Liver (tissue), 9 donors: ENCODE measurements around the gene MIA3. TPM values are rescaled to one million over a fixed set of nuclear protein-coding genes. Genes with fewer than 3 reads are reported as not detected.
"Not testable (repeated sequence)": the region's sequence is repeated elsewhere in the genome, so short reads cannot be mapped to it uniquely, and the experiment has no call there.

Source experiments
- DNase-seq: peaks from one replicate; pipeline ENCODE4 v3.0.0-alpha.2; 2017; ENCODE audit warnings: low spot score
- H3K27ac ChIP-seq, 2 donors: one replicate each; pipeline ENCODE4 v1.7.0; 2013; ENCODE audit warnings: inconsistent platforms in 2 of 2, low read length in 2 of 2, control low read depth in 1 of 2, low read depth in 1 of 2, mild to moderate bottlenecking in 1 of 2
- H3K27me3 ChIP-seq, 4 donors: one replicate each; pipeline versions ENCODE4 v1.6.1 to v1.7.0; 2013; ENCODE audit warnings: low read length in 3 of 4, inconsistent platforms in 1 of 4, mild to moderate bottlenecking in 1 of 4, moderate library complexity in 1 of 4; ENCODE audit not compliant: control insufficient read depth in 4 of 4, insufficient read depth in 4 of 4
- H3K36me3 ChIP-seq, 4 donors: one replicate each; pipeline versions ENCODE4 v1.6.1 to v1.7.0; 2013; ENCODE audit warnings: low read length in 3 of 4, mild to moderate bottlenecking in 3 of 4, low read depth in 1 of 4, moderate library complexity in 1 of 4; ENCODE audit not compliant: control insufficient read depth in 4 of 4, insufficient read depth in 3 of 4
- H3K4me1 ChIP-seq, 4 donors: one replicate each; pipeline versions ENCODE4 v1.6.1 to v1.7.0; 2013; ENCODE audit warnings: low read length in 3 of 4, mild to moderate bottlenecking in 3 of 4, moderate library complexity in 1 of 4; ENCODE audit not compliant: control insufficient read depth in 4 of 4, insufficient read depth in 4 of 4
- H3K4me3 ChIP-seq, 3 donors: one replicate each; pipeline versions ENCODE4 v1.6.1 to v1.7.0; 2013; ENCODE audit warnings: low read length in 3 of 3, control low read depth in 1 of 3, low read depth in 1 of 3, mild to moderate bottlenecking in 1 of 3
- H3K9ac ChIP-seq, 2 donors: one replicate each; pipeline ENCODE4 v1.7.0; 2013; ENCODE audit warnings: low read length in 2 of 2, mild to moderate bottlenecking in 2 of 2, moderate library complexity in 2 of 2, control low read depth in 1 of 2, low read depth in 1 of 2
- H3K9me3 ChIP-seq, 4 donors: one replicate each; pipeline versions ENCODE4 v1.6.1 to v1.7.0; 2013; ENCODE audit warnings: low read length in 3 of 4; ENCODE audit not compliant: control insufficient read depth in 4 of 4
- EGR1 ChIP-seq, 2 donors: IDR thresholded peaks; 2 replicates each; pipeline ENCODE4 v1.6.1; 2016 to 2018; ENCODE audit warnings: antibody characterized with exemption in 2 of 2, low read depth in 2 of 2
- FOXA1 ChIP-seq: IDR thresholded peaks from 2 replicates; pipeline ENCODE4 v1.6.1; 2016; ENCODE audit warnings: antibody characterized with exemption
- GABPA ChIP-seq, 2 donors: IDR thresholded peaks in 1 of 2; conservative IDR thresholded peaks in 1 of 2; 2 replicates each; pipeline ENCODE4 v1.6.1; 2016; ENCODE audit warnings: antibody characterized with exemption in 2 of 2, mild to moderate bottlenecking in 1 of 2, moderate library complexity in 1 of 2
- HNF4A ChIP-seq, 2 donors: conservative IDR thresholded peaks; 2 replicates each; pipeline ENCODE4 v1.6.1; 2016; ENCODE audit warnings: antibody characterized with exemption in 2 of 2, mild to moderate bottlenecking in 2 of 2
- HNF4G ChIP-seq: IDR thresholded peaks from 2 replicates; pipeline ENCODE4 v1.6.1; 2016; ENCODE audit warnings: antibody characterized with exemption
- JUND ChIP-seq, 2 donors: IDR thresholded peaks; 2 replicates each; pipeline ENCODE4 v1.6.1; 2016; ENCODE audit warnings: antibody characterized with exemption in 2 of 2
- NR2F2 ChIP-seq: IDR thresholded peaks from 2 replicates; pipeline ENCODE4 v1.6.1; 2016; ENCODE audit warnings: antibody characterized with exemption
- RAD21 ChIP-seq, 2 donors: IDR thresholded peaks; 2 replicates each; pipeline ENCODE4 v1.6.1; 2016; ENCODE audit warnings: antibody characterized with exemption in 2 of 2, mild to moderate bottlenecking in 2 of 2
- RXRA ChIP-seq, 2 donors: IDR thresholded peaks; 2 replicates each; pipeline ENCODE4 v1.6.1; 2017 to 2018; ENCODE audit warnings: antibody characterized with exemption in 2 of 2, mild to moderate bottlenecking in 1 of 2
- SP1 ChIP-seq: IDR thresholded peaks from 2 replicates; pipeline ENCODE4 v1.6.1; 2018; ENCODE audit warnings: antibody characterized with exemption, mild to moderate bottlenecking
- TAF1 ChIP-seq: conservative IDR thresholded peaks from 2 replicates; pipeline ENCODE4 v1.6.1; 2016; ENCODE audit warnings: antibody characterized with exemption, mild to moderate bottlenecking
- YY1 ChIP-seq: IDR thresholded peaks from 2 replicates; pipeline ENCODE4 v1.6.1; 2016; ENCODE audit warnings: antibody characterized with exemption, mild to moderate bottlenecking
- WGBS: extraction: QIAGEN DNeasy Blood & Tissue Kit; methylation state at CpG from one replicate; pipeline ENCODE4 v1.1.7; 2013; 5-methylcytosine and 5-hydroxymethylcytosine counted together
- polyA plus RNA-seq, 2 donors: library from polyadenylated mRNA; stranded (reverse) in 1 of 2; unstranded in 1 of 2; fragments of 200-250 nt in 1 of 2; fragments of >200 nt in 1 of 2; fragmentation: Nextera tagmentation in 1 of 2; extraction: Ambion mirVana in 1 of 2; gene quantifications; one replicate each; pipeline versions ENCODE4 v1.2.1 to v1.2.3, GENCODE V29; 2013 to 2015
- total RNA-seq, 2 donors: library from RNA; depleted of rRNA; stranded (reverse); fragments of >200 nt; gene quantifications; one replicate each; pipeline ENCODE4 v1.2.3, GENCODE V29; 2014
- TF ChIP-seq, protein P1 (sequence below): IDR thresholded peaks from 2 replicates; pipeline ENCODE4 v1.6.1; 2016; ENCODE audit warnings: antibody characterized with exemption, mild to moderate bottlenecking
- TF ChIP-seq, protein P2 (sequence below): IDR thresholded peaks from 2 replicates; pipeline ENCODE4 v1.6.1; 2016; ENCODE audit warnings: antibody characterized with exemption
- TF ChIP-seq, protein P3 (sequence below): IDR thresholded peaks from 2 replicates; pipeline ENCODE4 v1.6.1; 2016; ENCODE audit warnings: antibody characterized with exemption
- TF ChIP-seq, protein P4 (sequence below): IDR thresholded peaks from 2 replicates; pipeline ENCODE4 v1.6.1; 2016; ENCODE audit warnings: antibody characterized with exemption
- donor health status: healthy.
- donor health status: healthy.
- donor health status: healthy.
- donor health status: healthy.
- donor health status: healthy.

The MIA3 gene
- total and polyA plus RNA-seq, 4 donors = 20.8 to 69.4 (median 32.1) TPM

DNA sequence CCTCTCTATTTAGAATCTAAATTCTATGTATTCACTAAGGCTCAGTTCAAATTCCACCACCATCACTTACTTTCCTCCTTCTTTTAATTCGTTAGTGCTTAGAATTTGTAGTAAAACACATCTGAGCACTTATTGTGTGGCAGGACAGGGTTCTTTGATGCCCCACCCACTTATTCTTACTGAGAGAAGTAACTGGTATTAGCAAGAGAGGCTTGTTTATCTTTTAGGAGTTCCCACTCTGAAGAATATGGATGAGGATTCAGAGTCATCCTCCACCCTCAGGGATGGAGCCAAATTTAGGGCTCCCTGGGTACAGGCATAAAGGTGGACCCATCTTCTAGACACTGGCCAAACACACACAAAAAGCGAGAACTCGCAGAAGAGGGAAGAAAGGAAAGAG lies 16.6 kb upstream of the MIA3 start:
- Histone ChIP-seq H3K9ac (no peak overlapping the region), H3K27ac (no peak overlapping the region), H3K4me3 (no peak overlapping the region), H3K27me3 (no peaks in the 10 kb centered on the region), H3K4me1 (no peaks in the 10 kb centered on the region), H3K9me3 (no peaks in the 10 kb centered on the region), H3K36me3 (no peaks in the 10 kb centered on the region)
- TF ChIP-seq, protein P1, sequence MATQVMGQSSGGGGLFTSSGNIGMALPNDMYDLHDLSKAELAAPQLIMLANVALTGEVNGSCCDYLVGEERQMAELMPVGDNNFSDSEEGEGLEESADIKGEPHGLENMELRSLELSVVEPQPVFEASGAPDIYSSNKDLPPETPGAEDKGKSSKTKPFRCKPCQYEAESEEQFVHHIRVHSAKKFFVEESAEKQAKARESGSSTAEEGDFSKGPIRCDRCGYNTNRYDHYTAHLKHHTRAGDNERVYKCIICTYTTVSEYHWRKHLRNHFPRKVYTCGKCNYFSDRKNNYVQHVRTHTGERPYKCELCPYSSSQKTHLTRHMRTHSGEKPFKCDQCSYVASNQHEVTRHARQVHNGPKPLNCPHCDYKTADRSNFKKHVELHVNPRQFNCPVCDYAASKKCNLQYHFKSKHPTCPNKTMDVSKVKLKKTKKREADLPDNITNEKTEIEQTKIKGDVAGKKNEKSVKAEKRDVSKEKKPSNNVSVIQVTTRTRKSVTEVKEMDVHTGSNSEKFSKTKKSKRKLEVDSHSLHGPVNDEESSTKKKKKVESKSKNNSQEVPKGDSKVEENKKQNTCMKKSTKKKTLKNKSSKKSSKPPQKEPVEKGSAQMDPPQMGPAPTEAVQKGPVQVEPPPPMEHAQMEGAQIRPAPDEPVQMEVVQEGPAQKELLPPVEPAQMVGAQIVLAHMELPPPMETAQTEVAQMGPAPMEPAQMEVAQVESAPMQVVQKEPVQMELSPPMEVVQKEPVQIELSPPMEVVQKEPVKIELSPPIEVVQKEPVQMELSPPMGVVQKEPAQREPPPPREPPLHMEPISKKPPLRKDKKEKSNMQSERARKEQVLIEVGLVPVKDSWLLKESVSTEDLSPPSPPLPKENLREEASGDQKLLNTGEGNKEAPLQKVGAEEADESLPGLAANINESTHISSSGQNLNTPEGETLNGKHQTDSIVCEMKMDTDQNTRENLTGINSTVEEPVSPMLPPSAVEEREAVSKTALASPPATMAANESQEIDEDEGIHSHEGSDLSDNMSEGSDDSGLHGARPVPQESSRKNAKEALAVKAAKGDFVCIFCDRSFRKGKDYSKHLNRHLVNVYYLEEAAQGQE = no peak
- TF ChIP-seq YY1 (no peak), NR2F2 (no peak), GABPA (IDR thresholded peaks at IDR 0.05 in 1 of 2, conservative IDR thresholded peaks at IDR 0.05 in 1 of 2) (no peak), EGR1 (IDR thresholded peaks at IDR 0.05; ENCODE audit: low read depth in 2 of 2) (no peak)
- DNase-seq = no peak
- WGBS = 80% methylated on average over 3 of the region's 3 CpGs

DNA sequence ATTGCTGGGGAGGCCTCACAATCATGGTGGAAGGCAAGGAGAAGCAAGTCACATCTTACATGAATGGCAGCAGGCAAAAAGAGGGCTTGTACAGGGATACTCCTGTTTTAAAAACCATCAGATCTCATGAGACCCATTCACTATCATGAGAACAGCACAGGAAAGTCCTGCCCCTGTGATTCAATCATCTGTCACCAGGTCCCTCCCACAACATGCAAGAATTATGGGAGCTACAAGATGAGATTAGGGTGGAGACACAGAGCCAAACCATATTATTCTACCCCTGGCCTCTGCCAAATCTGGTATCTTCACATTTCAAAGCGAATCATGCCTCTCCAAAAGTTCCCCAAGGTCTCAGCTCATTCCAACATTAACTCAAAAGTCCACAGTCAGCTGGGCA lies 11.1 kb upstream of the MIA3 start:
- Histone ChIP-seq H3K9me3 (no peaks in the 10 kb centered on the region), H3K9ac (no peak overlapping the region), H3K4me3 (no peak overlapping the region), H3K27ac (no peak overlapping the region), H3K27me3 (no peaks in the 10 kb centered on the region), H3K36me3 (no peaks in the 10 kb centered on the region), H3K4me1 (no peaks in the 10 kb centered on the region)
- 93% methylated on average over 1 of the region's 1 CpG for WGBS
- DNase-seq = no peak
- TF ChIP-seq, protein P1 = no peak
- TF ChIP-seq GABPA (IDR thresholded peaks at IDR 0.05 in 1 of 2, conservative IDR thresholded peaks at IDR 0.05 in 1 of 2) (no peak), YY1 (no peak), EGR1 (IDR thresholded peaks at IDR 0.05; ENCODE audit: low read depth in 2 of 2) (no peak), RXRA (IDR thresholded peaks at IDR 0.05) (no peak), HNF4A (conservative IDR thresholded peaks at IDR 0.05) (no peak), SP1 (no peak), TAF1 (no peak), RAD21 (IDR thresholded peaks at IDR 0.05) (no peak), JUND (IDR thresholded peaks at IDR 0.05) (no peak), FOXA1 (no peak), NR2F2 (no peak), HNF4G (no peak)
- TF ChIP-seq, protein P2, sequence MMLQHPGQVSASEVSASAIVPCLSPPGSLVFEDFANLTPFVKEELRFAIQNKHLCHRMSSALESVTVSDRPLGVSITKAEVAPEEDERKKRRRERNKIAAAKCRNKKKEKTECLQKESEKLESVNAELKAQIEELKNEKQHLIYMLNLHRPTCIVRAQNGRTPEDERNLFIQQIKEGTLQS = no peak
- TF ChIP-seq, protein P3, sequence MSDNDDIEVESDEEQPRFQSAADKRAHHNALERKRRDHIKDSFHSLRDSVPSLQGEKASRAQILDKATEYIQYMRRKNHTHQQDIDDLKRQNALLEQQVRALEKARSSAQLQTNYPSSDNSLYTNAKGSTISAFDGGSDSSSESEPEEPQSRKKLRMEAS = no peak
- TF ChIP-seq, protein P4, sequence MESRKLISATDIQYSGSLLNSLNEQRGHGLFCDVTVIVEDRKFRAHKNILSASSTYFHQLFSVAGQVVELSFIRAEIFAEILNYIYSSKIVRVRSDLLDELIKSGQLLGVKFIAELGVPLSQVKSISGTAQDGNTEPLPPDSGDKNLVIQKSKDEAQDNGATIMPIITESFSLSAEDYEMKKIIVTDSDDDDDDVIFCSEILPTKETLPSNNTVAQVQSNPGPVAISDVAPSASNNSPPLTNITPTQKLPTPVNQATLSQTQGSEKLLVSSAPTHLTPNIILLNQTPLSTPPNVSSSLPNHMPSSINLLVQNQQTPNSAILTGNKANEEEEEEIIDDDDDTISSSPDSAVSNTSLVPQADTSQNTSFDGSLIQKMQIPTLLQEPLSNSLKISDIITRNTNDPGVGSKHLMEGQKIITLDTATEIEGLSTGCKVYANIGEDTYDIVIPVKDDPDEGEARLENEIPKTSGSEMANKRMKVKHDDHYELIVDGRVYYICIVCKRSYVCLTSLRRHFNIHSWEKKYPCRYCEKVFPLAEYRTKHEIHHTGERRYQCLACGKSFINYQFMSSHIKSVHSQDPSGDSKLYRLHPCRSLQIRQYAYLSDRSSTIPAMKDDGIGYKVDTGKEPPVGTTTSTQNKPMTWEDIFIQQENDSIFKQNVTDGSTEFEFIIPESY = no peak

DNA sequence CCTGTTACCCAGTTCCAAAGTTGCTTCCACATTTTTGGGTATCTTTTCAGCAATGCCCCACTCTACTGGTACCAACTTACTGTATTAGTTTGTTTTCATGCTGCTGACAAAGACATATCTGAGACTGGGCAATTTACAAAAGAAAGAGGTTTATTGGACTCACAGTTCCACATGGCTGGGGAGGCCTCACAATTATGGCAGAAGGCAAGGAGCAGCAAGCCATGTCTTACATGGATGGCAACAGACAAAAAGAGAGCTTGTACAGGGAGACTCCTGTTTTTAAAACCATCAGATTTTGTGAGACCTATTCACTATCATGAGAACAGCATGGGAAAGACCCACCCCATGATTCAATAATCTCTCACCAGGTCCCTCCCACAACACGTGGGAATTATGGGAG lies 8.8 kb upstream of the MIA3 start:
- H3K36me3 ChIP-seq, H3K4me3 ChIP-seq, H3K9me3 ChIP-seq, H3K27me3 ChIP-seq, H3K27ac ChIP-seq, H3K4me1 ChIP-seq, DNase-seq, H3K9ac ChIP-seq: not testable (repeated sequence)
- 63% methylated on average over 1 of the region's 1 CpG for WGBS
